Stimulated activated CD8-positive, alpha-beta memory T cell treated with anti-CD3 and anti-CD28 coated beads, Interleukin-2, amount 100 ng/mL, for 48 hours (primary cell): Measurements from ENCODE around the gene GPR18.
A peak's percentile ranks its signal among the peaks of the same experiment; 100 is the strongest.

Source experiments
- DNase-seq, 2 donors: peaks; one replicate each; pipeline ENCODE4 v3.0.0-alpha.2; 2020; ENCODE audit warnings: low read depth in 2 of 2

Gene GPR18

DNA sequence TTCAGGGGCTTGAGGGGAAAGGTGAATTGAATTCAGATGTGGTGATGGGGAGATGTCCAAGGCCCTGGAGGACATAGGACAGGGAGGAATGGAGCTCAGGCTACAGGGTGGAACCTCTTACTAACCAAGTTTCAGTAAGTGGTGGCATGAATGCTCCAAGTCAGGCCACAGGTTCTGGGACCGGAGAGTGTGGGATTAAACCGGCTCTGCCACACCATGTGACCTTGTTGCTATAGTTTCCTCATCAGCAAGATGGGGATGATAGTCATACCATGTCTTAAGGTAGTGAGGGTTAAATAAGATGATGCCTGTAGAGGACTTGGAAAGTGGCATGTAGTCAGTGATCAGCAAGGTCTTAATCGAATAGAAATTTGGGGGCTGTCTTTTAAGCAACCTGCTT, 32.7 kb upstream of the GPR18 start:
- DNase-seq, result no peak

DNA sequence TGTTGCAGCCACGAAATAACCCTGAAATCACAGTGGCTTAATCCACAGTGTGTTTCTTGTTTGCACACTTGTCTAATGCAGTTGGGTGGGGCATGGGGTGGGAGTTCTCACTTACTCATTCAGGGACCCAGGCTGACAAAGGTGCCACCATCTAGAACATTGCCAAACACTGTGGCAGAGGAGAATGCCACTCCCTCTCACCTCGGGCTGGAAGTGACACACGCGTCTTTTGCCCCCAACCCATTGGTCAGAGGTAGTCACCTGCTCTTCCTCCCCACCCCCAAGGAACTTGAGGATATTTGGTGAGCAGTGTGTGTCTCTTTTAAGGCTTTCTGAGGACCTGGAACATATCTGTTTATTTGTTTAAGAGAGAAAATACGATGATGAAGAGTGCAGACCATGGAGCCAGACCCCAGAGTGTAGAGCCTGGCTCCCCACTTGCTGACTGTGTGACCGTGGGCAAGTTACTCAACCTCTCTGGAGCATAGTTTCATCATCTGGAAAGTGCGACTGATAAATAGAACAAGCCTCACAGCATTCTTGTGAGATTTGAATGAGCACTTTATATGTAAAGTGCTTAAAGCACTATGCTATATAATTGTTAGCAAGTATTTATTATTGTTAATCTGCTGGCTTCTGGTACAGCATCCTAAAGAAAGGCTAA, 31.6 kb upstream of the GPR18 start:
- peak in 1 of 2 donors; percentile 59 for DNase-seq

DNA sequence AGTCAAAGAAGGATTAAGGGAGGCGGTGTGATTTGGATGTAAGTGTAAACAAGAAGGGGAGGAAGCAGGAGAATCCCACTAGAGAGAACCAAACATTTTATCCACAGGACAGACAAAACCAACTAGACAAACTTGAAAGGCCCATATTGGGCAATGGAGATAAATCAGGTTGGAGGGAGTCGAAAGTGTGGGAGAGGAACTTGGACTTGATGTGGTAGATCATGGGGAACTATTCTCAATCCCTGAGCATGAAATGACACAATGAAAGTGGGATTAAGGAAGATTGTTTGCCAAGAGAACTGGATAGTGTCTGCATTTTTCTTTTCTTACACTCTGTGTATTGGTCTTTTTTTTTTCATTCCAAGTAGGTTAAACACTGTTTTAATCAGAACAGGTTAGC, 31.1 kb upstream of the GPR18 start:
- DNase-seq, result no peak

DNA sequence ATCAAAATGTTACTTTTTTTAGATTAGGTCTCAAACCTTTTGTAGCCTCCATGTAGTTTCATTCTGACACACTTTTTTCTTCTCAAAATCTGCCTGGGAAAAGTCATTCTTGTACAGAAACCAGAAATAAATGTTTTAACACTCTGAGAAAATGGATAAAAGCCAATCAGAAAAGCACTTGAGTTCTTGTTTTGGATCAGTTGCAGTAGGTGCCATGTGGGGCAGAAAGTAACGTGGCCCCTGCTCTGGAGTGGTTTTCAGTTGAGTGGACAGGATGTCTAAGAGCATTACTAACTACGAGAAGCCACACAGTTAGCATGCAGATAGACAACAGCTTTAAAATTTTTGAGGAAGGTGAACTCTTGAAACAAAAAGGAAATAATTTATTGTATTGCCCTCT, 29.9 kb upstream of the GPR18 start:
- peak in 1 of 2 donors; percentile 46 for DNase-seq

DNA sequence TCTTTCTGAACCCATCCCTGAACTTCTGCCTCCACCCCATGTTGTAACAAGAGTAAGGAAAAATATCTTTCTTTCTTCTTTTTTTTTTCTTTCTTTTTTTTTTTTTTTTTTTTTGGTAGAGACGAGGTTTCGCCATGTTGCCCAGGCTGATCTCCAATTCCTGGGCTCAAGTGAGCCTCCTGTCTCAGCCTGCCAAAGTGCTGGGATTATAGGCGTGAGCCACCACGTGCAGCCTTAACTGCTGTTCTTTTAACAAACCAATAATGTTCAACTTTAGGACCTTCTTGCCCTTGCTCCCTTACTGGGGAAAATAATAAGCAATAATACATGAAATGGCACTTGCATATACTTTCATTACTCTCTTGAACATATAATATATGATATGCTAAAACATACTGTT, 29.4 kb upstream of the GPR18 start:
- DNase-seq, result no peak

DNA sequence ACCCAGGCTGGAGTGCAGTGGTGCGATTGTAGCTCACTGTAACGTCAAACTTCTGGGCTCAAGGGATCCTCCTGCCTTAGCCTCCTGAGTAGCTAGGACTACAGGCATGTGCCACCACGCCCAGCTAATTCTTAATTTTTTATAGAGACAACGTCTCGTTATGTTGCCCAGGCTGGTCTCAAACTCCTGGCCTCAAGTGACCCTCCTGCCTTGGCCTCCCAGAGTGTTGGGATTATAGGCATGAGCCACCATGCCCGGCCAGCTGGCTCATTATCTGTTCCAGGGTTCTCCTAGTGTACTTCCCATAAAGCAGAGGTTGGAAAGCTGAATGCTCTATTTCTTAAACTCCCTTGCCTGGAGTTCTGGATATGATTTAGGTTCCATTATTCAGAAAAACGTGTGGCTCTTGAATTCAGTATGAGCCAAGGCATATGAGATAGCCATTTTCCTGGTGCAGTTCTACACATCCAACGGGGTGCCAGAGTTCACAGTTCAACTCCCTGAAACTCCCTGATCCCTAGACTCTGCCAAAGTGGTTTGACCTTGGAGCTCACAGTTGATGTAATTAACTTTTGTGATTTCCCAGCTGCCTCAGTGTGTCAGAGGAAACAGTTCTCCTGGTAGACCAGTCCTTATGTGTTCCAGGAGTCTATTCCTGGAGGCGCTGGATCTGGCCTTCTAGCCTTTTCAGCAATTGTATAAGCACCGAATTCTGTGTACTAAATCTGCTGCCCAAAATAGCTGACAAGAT, 27.4 kb upstream of the GPR18 start:
- DNase-seq, result no peak

DNA sequence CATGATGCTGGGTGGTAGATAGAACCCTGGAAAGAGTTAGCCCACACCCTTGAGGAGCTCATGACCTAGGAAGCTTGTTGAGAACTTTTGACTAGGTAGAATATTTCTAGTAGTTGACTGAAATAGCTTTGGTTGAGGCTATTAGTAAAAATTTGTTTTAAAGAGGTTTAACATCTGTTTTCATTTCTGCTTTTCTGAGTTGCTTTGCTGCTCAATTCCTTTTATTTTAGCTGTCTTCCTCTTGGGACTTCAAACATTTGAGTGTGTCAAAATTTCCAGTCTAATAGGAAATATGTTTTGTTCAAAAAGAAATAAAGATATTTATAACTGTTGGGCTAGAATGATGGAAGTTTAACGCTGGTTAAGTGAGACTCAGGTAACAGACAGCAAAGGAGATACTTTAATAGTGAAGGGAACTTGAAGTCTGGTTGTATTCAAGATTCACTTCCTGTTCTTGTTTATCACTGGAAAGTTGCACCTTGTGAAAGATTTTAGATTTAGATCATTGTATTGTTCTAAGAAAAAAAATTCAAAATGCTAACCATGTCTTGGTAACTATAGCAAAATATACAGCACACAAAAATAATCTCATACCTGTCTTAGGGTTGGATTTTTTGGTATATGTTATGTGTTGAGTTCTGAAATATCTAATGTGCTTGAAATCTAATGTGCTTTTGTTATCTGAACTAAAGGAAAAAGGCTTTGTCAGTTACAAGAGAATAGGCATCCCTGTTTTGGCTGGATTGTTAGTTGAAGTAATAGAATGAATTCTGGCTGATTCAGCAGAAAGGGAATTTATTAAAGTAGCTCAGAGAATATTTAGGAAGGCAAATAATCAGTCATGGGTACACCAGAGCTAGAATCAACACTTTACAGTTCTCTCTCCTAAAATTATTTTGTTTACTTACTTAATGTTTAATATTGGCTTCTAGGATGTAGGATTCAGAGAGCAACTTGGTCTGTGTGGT, 24.4 kb upstream of the GPR18 start:
- DNase-seq, result no peak

DNA sequence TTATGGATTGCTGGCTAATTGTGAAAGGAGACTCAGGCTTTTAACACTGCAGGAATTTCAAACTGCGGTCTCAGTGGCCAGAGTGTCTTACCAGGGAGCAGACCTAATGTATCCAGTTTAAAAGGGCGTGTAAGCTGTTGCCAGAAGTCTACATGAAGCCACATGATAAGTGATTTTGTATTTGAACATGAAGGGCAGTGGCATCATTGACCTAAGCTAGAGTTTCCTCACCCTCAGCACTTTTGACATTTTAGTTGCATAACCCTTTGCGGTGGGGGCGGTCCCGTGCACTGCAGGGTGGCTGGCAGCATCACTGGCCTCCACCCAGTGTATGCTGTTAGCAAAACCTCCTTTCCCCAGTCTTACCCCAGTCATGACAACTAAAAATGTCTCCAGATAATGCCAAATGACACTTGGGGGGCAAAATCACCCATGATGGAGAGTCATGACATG, 23.7 kb upstream of the GPR18 start:
- peak; percentile 33 to 34 for DNase-seq

DNA sequence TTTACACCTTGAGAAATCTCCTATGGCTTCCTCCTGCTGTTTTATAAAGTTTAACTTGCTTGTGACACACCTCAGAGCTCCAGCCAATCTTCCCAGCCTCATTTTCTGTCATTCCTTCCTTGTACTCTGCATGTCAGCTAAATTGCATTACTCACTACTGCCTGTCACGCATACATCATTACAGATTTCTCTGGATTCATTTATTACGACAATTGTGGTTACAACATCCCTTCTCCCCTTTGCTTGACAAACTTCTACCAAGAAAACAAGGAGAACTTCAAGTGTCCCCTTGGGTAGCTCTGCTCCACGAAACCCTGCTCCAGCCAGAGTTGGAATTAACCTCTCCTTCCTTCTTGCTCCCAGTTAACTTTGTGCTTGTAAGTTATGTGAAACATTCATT, 22.0 kb upstream of the GPR18 start:
- DNase-seq, result no peak

DNA sequence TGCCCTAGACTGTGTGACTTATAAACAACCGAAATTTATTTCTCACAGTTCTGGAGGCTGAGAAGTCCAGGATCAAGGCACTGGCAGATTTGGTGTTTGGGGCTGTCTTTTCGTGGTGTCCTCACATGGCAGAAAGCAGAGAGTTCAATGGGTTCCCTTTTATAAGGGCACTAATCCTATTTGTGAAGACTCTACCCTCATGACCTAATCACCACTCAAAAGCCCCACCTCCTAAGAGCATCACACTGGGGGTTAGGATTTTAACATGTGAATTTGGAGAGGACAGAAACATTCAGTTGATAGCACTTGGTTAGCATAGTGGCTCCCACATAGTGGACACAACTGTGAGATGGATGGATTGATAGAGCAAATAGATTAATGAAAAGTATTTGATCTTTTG, 21.5 kb upstream of the GPR18 start:
- DNase-seq, result no peak

DNA sequence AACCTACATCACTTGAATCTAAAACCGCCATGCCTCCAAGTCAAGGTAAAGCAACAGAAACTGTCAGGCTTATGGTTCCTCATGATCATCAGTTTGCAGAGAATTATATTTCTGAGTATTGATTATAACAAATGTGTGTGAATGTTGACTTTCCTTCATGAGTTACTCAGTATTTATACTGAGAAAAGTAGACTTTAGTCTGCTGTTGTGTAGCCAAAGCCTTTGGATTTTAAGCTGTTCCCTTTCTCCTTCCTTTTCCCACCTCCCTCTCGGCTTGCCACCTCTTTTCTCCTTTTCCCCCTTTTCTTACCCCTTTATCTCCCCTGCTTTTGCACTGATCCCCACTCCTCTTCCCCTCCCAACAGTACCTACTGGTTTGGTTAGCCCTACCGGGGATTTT, 20.7 kb upstream of the GPR18 start:
- no peak for DNase-seq

DNA sequence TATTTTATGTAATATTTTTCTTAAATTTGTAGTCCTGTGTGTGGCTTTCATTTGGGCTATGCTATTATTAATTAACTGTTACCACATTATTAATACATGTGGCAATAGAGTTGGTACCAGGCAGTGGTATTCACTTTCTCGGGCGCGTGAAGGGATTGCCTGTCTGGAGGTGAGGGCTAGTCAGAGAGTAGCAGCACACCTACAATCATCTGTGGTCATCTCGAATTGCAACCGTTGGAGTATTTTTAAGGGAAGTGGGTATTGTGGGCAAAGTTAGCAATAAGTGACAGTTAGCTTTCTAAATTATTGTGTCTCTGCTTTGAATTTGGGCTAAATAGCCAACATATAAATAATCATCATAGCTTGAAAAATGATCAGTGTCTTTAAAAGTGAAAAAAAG, 20.0 kb upstream of the GPR18 start:
- no peak for DNase-seq

DNA sequence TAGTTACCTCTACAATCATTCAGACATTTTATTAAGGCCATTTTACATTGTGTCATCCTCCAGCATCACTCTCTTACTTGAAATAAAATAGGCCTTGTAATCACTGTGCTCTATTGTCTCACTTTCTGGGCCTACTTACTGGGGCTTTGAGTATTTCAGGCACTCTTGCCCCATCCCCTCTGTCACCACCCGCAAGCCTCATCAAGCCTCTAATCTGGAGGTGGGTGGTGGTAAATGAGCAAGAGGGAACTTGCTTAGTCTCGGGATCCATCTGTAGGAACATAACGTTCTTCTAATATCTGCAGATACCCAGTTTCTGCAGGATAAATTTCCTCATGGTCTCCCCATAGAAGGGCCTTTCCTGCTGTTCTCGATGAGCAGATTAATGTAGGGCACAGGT, 19.4 kb upstream of the GPR18 start:
- no peak for DNase-seq

DNA sequence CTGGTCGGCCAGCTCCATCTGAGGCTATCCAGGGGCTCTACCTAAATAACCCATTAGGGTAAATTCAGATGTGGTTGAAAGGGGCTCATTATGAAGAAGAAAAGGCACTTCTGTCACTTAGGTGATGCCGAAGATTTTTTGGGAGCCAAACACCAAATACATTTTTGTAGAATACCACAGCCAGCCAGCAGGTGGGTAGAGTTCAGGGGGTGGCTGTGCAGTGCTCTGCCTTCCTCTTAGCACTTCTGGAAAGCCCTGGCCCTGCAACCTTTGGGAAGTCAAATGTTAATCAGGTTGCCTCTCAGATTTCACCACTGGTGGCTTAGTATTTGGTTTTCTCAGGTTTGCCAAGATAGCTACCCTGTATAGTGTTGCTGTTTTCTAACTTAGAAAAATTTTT, 18.5 kb upstream of the GPR18 start:
- no peak for DNase-seq

DNA sequence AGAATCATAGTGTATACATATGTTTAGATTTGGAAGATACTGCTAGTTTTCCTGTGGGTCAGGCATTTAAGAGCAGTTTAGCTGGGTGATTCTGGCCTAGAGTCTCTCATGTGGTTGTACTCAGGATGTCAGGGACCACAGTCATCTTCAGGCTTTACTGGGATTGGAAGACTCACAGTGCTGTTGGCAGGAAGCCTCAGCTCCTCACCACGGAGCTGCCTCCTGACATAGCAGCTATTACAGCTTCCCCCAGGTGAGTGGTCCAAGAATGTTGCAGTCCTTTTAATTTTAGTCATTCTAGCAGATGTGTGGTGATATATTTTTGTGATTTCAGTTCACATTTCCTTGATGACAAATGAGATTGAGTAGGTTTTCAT, 16.9 kb upstream of the GPR18 start:
- no peak for DNase-seq

DNA sequence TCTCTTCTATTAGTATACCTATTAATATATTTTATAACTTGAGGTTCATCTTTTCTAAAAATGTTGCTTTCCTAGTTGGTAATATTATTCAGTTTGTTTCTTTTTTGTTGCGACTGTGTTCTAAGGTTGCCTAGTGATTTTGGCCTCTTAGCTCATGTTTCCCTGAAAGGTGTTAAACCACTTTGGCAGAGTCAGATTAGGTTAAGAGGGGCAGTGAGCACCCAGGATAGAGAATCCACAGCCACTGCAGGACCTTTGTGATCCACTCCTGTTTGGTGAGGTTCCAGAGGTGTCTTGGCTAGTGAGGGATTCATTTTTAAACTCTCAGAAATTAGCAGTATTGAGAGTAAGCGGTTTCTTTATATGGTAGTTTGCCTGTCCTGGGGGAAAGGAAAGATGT, 14.9 kb upstream of the GPR18 start:
- DNase-seq, result no peak

DNA sequence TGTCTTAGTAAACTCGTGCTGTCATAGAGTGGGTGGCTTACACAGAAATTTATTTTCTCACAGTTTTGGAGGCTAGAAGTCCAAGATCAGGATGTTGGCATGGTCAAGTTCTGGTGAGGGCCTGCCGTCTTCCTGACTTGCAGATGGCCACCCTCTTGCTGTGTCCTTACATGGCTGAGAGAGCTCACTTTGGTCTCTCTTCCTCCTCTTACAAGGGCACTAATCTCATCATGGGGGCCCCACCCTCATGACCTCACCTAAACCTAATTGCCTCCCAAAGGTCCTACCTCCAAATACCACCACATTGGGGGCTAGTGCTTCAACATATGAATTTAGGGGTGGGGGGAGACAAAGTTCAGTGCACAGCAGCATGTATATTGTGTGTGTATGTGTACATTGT, 14.3 kb upstream of the GPR18 start:
- DNase-seq, result no peak

DNA sequence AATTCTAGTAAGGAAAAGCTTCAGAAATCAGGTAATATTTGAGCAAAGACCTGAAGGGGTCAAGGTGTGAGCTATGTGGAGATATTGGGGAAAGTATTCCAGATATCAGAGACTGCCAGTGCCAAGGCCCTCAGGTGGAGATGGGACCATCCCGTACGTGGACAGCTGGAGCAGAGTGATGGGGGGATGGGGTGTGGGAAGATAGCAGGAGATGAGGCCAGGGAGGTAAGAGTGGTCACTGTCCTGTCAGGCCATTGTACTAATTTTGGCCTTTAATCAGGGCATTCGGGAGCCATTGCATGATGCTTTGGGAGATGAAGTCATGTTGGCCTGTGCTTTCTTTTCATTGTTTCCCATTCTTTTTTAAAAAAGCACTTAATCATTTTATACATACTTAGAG, 13.1 kb upstream of the GPR18 start:
- no peak for DNase-seq

DNA sequence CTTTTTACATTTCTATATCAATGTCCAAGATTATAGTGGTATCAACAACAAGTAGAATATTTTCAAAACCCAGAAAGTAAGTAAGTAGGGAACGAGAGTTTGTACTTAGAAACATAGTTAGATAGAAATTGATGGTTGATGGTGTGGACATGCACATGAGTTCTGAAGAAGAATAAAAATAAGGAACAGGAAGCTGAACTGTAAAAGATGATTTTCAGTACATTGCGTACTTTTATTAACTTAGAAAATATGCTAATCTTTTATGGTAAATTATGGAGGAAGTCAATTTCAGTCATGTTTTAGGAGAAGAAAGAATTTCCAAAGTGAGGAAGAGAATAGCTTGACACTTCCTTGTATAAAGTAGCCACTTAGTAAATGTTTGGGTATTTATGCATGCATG, 12.3 kb upstream of the GPR18 start:
- no peak for DNase-seq

DNA sequence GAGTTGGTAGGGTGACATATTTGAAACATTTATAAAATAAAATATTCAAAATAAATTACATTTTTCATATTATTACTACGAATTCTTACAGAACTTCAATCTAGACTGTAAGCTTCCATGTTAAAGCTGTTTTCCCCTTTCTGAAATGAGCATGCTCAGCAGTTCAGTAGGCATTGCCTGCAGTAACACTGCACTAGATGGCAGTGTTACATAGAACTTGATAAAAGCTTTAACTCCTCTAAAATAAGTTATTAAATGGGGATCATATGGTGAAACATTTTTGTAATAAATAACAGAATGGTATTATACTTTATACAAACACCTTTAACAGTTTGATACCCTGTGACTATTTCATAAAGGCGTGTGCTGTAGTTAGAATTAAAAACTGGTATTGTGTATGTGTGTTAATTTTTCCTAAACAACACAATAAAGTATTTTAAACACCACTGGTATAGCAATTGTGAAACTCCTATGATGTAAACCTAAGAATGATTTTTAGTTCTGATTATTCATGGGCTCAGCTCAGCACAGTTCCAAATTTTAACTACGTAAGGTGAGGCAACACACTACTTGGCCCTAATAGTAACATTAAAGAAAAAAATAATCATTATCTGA, 11.6 kb upstream of the GPR18 start:
- DNase-seq, result no peak

DNA sequence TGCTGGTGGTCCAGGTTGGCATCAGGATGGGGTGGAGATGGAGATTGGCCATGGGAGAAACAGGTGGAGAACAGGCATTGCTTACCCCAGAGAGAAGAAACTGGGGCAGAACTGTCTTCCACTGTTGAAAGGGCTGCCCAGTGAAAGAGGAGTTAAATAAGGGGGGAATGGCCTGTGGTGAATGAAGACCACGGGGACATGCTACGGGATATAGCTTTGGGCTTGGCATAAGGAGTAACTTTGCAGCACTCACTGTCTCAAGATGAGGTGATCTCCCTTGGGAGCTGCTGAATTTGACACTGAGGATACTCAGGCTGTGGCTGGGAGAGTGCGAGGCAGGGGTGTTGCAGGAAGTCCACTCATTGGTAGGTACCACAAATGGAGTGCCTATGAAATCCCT, 10.6 kb upstream of the GPR18 start:
- no peak for DNase-seq

DNA sequence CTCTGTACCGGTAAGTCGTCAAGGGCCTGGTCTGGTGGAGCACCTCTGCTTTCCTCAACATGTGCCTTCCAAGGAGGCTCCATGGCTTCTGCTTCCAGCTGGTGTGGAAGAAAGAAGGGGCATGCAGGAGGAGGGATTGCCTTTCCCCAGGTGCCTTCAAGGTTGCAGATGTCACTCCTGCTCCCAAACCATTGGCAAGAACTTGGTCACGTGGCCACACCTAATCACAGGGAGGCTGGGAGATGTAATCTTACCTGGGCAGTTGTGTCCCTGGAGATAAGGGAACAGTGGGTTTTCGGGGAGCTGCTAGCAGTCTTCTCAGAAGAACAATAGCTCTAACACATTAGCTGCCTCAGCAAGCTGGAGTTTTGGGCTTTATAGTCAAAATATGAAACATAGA, 9.7 kb upstream of the GPR18 start:
- no peak for DNase-seq
